ENCODE results near the gene ODAM. TPM values are rescaled to one million over a fixed set of nuclear protein-coding genes. Genes with fewer than 3 reads are reported as not detected.

ODAM gene
- total RNA-seq, 6 donors from 2014 or later, result 1.1 to 6.5 (median 3.3) TPM; not detected in 1

DNA sequence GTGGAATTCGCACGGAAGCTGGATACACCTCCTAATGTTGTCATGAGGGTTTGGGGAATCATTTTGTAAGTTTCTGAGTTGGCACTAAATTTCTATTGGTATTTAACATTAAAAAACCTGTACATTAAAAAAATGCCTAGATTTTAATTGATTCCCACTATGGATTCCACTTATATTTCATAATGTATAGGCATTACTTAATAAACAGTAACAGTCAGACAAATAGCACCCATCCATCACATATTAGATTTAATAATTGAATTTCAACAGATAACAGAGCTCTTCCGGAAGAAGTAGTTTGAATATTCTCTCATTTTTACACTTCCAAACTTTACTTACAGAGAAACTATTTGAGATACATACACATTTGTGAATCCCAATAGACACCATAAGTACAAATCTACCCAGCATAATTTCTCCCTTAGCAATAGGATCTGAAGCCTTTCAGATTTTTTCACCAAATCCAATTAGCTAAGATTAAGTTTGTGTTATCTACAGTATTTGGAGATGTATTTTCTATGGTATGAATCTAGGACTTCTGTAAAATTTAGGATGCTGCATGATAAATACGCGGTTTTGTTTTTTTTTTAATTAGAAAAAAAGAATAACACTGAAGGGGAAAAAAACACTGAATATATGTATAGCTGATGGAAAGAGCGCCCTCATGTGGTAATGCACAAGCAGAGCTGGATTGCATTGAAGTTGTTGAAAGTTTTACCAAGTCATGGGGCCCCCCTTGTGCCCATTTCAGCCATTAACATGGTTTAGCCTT is 12.2 kb upstream of the ODAM start:
- Histone ChIP-seq H3K4me1 (no peaks in the 10 kb centered on the region), H3K4me3 (no peak overlapping the region), H3K36me3 (no peaks in the 10 kb centered on the region), H3K27ac (no peak overlapping the region), H3K27me3 (no peaks in the 10 kb centered on the region), H3K9me3 (no peaks in the 10 kb centered on the region)
- ATAC-seq (ENCODE audit: low FRiP score in 2 of 2) (peak in 1 of 2 donors; percentile 53), DNase-seq (peak in 1 of 2 donors; percentile 21)
- TF ChIP-seq POLR2AphosphoS5 (IDR thresholded peaks at IDR 0.05) (no peak), POLR2A (IDR thresholded peaks at IDR 0.05) (no peak)
- TF ChIP-seq, protein P1, sequence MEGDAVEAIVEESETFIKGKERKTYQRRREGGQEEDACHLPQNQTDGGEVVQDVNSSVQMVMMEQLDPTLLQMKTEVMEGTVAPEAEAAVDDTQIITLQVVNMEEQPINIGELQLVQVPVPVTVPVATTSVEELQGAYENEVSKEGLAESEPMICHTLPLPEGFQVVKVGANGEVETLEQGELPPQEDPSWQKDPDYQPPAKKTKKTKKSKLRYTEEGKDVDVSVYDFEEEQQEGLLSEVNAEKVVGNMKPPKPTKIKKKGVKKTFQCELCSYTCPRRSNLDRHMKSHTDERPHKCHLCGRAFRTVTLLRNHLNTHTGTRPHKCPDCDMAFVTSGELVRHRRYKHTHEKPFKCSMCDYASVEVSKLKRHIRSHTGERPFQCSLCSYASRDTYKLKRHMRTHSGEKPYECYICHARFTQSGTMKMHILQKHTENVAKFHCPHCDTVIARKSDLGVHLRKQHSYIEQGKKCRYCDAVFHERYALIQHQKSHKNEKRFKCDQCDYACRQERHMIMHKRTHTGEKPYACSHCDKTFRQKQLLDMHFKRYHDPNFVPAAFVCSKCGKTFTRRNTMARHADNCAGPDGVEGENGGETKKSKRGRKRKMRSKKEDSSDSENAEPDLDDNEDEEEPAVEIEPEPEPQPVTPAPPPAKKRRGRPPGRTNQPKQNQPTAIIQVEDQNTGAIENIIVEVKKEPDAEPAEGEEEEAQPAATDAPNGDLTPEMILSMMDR (IDR thresholded peaks at IDR 0.05), result peak in 5 of 6 experiments; percentile 19 to 45 (median 33)
- 43 to 46% methylated on average over 6 of the region's 6 CpGs for WGBS, 2 donors

DNA sequence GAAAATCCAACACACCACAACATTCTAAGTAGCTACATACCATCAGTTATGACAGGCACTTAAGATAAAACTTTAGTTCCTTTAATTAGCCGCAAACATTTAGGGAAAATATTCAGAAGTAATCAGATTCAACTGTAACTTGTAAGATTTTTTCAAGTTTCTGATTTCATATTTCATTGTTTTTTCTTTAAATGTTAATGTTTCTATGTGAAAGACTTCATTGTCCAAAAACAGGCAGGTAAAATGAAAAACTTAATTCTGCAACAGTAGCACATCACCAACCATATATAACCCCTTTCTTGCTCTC is 11.6 kb upstream of the ODAM start:
- no peaks in the 10 kb centered on the region for H3K9me3 ChIP-seq
- WGBS, 2 donors, result 59% methylated on average over 1 of the region's 1 CpG
- H3K27me3 ChIP-seq, result no peaks in the 10 kb centered on the region
- no peaks in the 10 kb centered on the region for H3K36me3 ChIP-seq
- TF ChIP-seq POLR2A (IDR thresholded peaks at IDR 0.05) (no peak), EP300 (IDR thresholded peaks at IDR 0.05) (no peak), POLR2AphosphoS5 (IDR thresholded peaks at IDR 0.05) (no peak)
- TF ChIP-seq, protein P1 (IDR thresholded peaks at IDR 0.05), result no peak
- no peak overlapping the region for H3K27ac ChIP-seq
- no peak overlapping the region for H3K4me3 ChIP-seq
- ATAC-seq (ENCODE audit: low FRiP score in 2 of 2) (no peak), DNase-seq (no peak)
- no peaks in the 10 kb centered on the region for H3K4me1 ChIP-seq

DNA sequence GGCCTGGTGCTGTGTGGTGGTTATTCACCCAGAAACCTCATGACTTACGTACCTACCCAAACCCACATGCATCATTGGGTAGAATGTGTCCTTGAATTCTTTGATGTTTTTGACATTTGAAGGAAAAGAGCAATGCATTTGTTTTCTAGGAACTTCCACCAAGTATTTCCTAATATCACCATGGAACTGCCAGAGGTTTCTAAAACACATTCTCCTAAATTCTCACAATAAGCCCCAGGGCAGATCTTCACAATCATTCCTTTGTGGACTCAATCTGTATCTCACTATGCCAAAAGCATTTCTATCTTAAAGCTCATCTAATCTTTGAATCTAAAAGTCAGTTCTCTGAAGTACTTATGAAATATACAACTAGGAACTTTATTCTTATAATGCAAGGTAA is 8.3 kb upstream of the ODAM start:
- Histone ChIP-seq H3K27me3 (no peaks in the 10 kb centered on the region), H3K36me3 (no peaks in the 10 kb centered on the region), H3K4me3 (no peak overlapping the region), H3K9me3 (no peaks in the 10 kb centered on the region), H3K27ac (no peak overlapping the region), H3K4me1 (no peaks in the 10 kb centered on the region)
- no peak for DNase-seq
- TF ChIP-seq POLR2AphosphoS5 (IDR thresholded peaks at IDR 0.05) (no peak), EP300 (IDR thresholded peaks at IDR 0.05) (no peak), POLR2A (IDR thresholded peaks at IDR 0.05) (no peak)
- TF ChIP-seq, protein P1 (IDR thresholded peaks at IDR 0.05), result no peak
- 77 to 80% methylated on average over 1 of the region's 1 CpG for WGBS, 2 donors
- ATAC-seq (ENCODE audit: low FRiP score in 2 of 2), result no peak

DNA sequence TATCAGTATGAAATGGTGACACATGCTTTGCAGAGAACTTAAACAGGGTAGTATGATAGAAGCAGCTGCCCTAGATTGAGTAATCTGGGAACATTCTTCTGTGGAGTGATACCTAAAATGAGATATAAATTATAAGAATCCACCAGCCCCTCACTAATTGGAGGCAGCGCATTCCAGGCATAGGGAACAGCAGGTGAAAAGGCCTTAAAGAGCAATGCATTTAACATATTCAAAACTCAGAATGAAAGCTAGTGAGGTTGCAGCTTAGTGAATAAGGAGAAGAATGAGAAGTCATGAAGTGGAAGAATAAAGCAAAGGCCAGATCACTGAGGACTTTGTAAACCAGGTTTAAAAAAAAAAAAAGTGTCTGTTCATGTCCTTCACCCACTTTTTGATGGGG is 4.9 kb upstream of the ODAM start:
- DNase-seq (no peak), ATAC-seq (ENCODE audit: low FRiP score in 2 of 2) (no peak)
- Histone ChIP-seq H3K4me1 (no peaks in the 10 kb centered on the region), H3K27ac (no peak overlapping the region), H3K4me3 (no peak overlapping the region), H3K27me3 (no peaks in the 10 kb centered on the region), H3K9me3 (no peaks in the 10 kb centered on the region), H3K36me3 (no peaks in the 10 kb centered on the region)
- TF ChIP-seq, protein P1 (IDR thresholded peaks at IDR 0.05), result no peak
- TF ChIP-seq EP300 (IDR thresholded peaks at IDR 0.05) (no peak), POLR2AphosphoS5 (IDR thresholded peaks at IDR 0.05) (no peak), POLR2A (IDR thresholded peaks at IDR 0.05) (no peak)
- 92 to 100% methylated on average over 1 of the region's 1 CpG for whole genome bisulfite sequencing, 2 donors

DNA sequence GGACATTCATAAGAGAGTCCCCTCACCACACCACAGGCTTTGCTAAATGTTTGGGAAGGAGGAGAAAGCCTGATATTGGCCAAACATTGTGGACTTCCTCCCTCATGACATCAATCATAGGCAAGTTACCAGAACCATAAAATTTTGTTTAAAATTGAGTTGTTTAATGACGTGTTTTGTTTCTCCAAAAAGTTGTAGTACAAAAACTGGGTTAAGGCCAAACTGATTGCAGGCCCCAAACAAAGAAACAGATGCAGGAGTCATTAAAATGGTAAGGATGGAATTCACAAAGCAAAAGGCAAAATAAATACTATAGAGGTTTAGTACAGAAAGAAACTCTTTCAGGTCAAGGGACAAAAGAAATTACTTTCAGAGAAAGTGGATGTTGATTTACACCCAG is 3.9 kb upstream of the ODAM start:
- Histone ChIP-seq H3K36me3 (no peaks in the 10 kb centered on the region), H3K27me3 (no peaks in the 10 kb centered on the region), H3K4me1 (no peaks in the 10 kb centered on the region), H3K9me3 (no peaks in the 10 kb centered on the region), H3K4me3 (no peak overlapping the region), H3K27ac (no peak overlapping the region)
- DNase-seq (no peak), ATAC-seq (ENCODE audit: low FRiP score in 2 of 2) (no peak)
- 29 to 57% methylated on average over 1 of the region's 1 CpG for WGBS, 2 donors
- TF ChIP-seq, protein P1 (IDR thresholded peaks at IDR 0.05), result no peak
- TF ChIP-seq POLR2AphosphoS5 (IDR thresholded peaks at IDR 0.05), result no peak
- no peak for TF ChIP-seq EP300 (IDR thresholded peaks at IDR 0.05)
- no peak for TF ChIP-seq POLR2A (IDR thresholded peaks at IDR 0.05)

Measured in upper lobe of left lung (tissue), 6 donors.